ENCODE measurements around the gene SPTBN1.

SPTBN1 gene

DNA sequence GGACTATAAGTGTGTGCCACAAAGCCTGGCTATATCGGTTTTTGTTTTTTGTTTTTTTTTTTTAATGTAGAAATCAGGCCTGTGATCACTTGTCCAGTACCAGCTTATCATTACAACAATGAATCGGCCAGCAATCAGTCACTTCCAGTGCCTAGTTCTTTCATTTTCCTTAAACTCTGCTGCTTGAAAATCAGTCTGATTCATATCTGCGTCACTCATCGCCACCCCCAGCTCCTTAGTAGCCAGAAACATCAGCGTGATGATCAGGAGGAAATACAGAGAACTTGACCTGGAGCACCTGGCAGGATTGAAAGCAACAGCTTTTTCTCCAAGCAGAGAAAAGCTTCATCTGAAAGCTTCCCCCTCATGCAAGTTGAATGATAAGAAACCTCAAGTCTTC, 75.4 kb downstream of the SPTBN1 start:
- DNase-seq = no peak

DNA sequence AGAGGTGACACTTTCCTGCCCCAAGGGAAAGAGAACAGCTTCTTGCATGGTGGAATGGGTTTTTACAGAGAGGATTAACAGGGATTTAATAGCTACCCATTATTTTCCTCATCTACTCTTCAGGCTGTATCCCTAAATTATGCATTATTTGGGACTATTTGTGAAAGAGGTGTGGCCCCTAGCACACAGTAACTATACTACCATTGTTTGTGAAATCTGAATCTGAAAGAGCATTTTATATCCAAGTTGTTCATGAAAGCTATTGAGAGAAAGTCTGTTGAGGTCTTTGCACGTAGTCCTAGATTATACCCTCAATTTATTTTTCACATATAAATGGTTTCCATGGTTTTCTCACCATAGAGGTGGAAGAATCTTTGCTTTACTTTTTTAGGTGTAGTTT, 78.1 kb downstream of the SPTBN1 start:
- DNase-seq = no peak

DNA sequence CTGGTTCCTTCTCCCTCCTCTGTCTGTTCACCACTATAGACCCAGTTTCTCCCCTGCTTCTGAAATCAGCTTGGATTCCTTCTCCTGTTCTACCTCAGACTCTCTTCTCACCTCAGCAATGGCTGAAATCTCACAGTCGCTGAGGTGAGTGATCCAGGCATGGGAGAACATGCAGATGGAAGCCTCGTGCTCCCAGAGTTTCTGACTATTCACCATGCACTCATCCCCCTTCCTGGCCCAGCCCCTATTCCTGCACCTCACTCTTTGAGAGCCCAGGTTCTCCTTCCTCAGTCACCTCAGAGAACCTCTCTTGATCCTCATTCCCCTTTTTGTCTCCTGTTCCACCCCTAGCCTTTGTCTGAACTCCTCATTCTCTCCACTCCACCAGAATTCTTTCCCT, 78.5 kb downstream of the SPTBN1 start:
- no peak for DNase-seq

DNA sequence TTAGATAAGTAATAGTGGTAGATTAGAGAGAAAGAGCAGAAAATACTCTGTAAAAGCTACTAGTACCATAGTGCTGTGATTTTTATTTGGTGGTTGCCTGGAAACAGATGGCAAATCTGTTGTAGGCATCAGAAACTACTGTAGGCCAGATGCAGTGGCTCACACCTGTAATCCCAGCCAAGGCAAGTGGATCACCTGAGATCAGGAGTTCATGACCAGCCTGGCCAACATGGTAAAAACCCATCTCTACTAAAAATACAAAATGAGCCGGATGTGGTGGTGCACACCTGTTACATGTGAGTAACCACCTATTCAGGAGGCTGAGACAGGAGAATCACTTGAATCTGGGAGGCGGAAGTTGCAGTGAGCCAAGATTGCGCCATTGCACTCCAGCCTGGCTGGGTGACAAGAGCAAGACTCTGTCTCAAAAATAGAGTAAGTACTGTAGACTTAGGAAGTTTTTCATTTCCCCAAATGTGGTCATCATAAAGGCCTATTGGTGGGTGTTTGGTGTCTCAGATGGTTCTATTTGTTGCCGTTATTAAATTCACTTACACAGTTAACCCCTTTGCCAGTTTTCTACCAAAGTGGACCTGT, 79.6 kb downstream of the SPTBN1 start:
- DNase-seq = no peak

DNA sequence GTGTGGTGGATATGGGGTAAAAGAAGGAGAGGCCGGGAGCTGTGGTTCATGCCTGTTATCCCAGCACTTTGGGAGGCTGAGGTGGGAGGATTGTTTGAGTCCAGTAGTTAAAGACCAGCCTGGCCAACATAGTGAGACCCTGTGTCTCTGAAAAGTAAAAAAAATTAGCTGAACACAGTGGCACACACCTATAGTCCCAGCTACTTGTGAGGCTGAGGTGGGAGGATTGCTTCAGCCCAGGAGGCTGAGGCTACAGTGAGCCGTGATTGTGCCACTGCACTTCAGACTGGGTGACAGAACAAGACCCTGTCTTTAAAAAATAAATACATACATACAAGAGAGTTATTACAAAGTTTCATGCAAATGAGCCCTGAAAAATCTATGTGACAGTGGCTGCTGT, 80.6 kb downstream of the SPTBN1 start:
- DNase-seq = no peak

DNA sequence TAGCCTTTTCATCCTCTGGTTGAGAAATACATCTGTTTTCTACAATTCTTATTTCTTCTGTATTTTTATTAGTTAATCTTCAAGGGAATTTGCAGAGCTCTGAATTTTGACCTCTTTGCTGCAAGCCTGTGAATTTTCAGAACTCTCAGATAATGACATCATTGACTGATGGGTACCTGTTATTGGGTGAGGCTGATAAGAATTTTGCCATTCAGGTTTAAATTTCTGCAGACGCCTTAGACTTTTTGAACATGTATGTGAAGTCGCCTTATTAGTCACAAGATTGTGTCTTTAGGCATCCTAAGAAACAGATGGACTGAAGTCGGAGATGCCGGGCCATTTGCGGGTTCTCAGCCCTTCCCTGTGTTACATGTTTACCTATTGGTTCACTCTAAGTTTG, 82.4 kb downstream of the SPTBN1 start:
- no peak for DNase-seq

DNA sequence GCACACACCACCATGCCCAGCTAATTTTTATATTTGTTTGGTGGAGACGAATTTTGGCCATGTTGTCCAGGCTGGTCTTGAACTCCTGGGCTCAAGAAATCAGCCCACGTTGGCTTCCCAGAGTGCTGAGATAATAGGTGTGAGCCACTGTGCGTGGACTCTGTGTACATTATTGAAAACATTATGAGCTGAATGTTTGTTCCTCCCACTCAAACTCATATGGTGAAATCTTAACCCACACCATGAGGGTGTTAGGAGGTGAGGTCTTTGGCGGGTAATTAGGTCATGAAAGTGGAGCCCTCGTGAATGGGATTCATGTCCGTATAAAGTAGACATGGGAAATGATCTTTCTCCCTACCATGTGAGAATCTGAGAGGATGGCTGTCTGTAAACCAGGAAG, 83.6 kb downstream of the SPTBN1 start:
- no peak for DNase-seq

DNA sequence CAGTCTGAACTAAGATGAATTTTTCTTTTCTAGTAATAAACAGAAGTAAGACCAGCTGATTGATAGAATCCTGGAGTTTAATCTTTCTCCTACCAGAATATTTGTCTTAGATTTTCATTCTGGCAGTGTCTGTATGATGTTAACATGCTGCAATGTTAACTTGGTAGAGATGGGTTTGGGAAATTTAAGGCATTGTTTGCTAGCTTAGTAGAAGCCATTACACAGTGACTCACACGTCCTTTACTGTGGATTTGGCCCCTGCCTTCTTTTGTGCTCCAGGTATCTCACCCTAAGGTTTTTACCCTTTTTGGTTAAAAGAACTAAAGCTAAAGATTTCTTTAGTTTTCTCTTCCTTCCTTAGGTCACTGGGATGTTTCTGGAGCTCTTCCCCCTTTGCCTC, 84.1 kb downstream of the SPTBN1 start:
- no peak for DNase-seq

DNA sequence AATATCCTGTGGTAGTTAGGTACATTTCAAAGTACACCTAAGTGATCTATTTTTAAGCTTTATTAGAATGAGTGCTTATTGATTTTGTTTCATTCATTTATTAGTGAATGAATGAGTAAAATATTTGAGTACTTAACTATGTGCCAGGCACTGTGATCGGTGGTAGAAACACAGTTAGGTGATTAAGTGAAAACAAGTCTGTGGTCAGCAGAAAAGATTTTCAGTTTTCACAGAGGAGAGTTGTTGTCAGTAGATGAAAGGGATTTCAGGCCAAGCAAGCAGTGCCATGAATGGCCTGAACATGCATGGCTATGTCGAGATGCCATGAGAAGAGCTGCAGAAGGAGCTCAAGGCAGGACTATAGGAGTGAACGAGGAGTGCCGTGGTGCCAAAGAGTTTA, 85.9 kb downstream of the SPTBN1 start:
- DNase-seq = no peak

DNA sequence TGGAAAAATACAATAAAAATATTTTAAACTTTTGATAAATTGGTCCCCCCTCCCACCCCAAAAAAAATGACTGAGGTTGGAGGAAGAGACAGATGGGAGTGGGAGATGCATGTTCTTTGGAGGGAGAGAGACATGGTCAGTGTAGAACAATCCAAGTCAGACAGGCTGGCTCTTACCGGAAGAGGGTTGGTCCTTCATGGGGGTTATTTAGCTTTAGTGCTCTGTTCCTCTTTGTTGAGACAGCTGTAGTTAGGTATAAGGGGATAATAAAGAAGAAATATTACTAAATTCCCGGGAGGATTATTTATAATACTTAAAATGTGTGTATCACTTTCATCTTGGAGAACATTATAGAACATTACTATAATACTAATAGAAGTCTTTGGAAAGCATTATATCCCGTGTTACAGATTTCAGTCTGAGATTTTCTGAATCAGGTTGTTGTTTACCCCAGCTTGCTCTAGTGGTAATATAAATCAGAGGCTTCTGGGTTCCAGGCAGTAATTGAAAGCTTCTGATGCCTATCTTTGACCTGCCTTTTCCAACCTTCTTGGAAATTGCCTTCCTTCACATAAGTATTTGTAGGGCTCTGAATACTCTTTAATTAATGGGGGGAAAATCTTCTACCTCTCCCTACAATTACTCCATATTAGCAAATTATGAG, 87.7 kb downstream of the SPTBN1 start:
- no peak for DNase-seq

DNA sequence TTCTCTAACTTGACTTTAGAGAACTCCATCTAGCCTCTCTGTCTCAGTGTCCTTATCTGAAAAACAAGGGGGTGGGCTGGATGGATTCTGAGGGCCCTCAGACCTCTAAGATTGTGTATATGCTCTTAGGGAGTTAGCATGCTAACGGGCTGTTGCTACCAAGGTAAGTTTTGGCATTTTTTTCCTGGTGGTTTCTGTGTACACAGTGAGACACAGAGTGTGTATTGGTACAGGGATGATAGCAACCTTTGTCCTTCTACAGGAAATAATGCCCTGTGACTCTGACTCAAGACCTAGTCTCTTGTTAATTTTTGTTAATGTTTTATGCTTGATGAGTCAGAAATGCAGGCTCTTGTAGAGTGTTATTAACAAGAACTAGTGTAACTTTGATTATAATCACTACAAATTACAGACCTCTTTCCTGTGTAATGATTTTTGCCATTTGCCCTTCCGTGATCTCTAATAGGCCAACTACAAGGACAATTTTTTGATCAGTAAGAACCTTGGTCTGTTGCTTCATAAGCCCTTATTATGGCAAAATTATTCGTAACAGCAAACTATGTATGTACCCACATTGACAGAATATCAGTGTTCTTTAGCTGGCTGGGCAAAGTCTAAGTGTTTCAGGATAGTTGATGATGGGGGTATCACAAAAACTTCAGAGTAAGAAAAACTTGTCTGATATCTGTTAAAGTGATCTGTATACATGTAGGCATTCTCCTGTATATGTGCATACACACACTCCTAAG, 89.7 kb downstream of the SPTBN1 start:
- no peak for DNase-seq

DNA sequence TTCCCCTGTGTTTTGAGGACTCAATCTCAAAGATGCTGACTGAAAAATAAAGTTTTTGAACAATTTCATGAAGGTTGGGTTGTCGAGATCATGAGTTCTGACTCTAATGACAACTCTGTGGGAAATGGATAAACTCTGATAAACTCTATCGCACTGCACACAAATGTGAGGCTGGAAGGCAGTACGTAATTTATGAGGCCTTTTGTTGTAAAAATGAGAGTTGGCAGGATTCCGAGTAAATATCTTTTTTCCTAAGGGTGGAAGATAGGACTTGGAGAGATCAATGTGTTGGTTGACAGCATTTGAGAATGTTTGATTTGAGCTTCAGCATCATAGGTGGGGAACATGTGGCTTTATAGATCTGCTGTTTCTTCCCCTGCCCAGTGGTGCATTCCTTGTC, 90.4 kb downstream of the SPTBN1 start:
- DNase-seq = no peak

DNA sequence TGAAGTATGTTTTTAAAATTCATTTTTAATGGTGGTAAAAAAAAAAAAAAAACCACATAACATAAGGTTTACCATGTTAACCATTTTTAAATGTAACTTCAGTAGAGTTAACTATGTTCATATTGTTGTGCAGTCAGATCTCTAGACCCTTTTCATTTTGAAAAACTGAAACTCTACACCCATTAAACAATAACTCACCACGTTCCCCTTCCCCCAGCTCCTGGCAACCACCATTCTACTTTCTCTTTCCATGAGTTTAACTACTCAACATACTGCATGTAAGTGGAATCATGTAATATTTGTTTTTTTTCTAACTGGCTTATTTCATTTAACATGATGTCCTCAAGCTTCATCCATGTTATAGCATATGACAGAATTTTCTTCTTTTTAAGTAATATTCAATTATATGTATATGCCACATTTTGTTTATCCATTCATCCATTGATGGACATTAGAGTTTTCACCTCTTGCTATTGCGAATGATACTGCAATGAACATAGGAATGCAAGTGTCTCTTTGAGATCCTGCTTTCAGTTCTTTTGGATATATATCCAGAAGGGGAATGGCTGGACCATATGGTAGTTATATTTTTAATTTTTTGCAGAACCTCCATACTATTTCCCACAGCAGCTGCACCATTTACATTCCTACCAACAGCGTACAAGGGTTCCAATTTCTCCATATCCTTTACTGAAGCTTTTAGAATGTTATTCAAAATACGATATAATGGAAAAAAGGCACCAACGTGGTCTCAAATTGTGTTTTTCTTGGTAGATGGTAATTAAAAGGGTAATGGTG, 91.0 kb downstream of the SPTBN1 start:
- no peak for DNase-seq

DNA sequence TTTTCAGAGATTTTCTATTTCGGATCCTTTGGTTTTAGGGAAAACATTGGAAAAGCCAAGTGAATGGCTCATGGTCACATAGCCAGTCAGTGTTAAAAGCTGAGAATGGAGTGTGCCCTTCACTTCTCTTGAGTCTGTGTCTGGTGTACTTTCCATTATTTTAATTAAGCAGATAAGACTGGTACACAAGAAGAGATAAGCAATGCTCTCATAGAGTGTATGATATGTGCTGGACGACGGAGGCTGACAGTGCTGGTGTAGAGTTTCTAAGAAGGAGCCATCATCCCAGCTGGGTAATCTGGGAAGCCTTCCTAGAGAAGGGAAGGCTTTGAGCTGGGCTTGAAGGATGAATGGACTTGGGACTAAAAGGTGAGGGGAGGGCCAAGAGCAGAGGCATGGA, 93.3 kb downstream of the SPTBN1 start:
- DNase-seq = no peak

DNA sequence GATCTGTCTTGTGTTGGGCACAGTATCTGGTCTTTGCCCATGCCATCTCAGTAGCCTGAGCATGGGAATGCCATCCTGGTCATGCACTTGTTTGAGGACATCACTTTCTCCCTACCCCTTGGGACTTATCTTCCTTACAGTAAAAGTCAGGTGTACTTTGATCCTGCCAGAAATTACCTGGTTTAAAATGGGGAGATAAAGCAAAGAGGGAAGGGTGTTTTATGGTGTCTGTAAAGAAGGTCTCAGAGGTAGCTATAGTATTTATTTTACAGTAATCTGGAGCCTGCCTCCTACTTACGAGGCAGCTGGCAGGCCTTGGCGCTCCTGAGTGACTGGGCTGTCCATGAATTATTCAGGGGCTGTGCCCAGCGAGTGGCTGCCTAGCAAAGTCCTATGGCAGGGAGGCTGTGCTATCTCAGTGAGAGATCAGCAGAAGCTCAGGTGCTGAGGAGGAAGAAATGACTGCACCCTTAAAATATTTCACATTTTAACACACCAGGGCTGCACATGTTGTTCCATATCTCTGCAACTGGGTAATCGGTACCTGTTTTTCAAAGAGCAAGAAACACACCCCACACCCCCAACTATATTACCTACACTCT, 93.9 kb downstream of the SPTBN1 start:
- DNase-seq = no peak

DNA sequence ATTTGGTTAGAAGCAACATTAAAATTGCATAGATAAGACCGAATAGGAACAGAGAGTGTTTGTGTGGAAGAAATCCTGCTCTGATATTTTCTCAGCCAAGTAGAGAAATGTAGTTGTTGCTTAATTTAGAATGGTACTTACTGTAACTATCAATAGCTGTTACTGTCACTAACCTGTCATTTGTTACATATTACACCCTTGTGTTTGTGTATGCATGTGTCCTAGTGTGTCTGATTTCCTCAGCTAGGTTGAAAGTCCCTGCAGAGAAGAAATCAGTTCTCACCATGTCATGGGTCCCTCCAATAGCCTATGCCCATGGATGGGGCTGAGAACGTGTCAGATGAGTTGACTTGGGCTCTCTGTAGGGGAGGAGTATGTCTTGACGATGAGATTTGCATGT, 94.4 kb downstream of the SPTBN1 start:
- no peak for DNase-seq

DNA sequence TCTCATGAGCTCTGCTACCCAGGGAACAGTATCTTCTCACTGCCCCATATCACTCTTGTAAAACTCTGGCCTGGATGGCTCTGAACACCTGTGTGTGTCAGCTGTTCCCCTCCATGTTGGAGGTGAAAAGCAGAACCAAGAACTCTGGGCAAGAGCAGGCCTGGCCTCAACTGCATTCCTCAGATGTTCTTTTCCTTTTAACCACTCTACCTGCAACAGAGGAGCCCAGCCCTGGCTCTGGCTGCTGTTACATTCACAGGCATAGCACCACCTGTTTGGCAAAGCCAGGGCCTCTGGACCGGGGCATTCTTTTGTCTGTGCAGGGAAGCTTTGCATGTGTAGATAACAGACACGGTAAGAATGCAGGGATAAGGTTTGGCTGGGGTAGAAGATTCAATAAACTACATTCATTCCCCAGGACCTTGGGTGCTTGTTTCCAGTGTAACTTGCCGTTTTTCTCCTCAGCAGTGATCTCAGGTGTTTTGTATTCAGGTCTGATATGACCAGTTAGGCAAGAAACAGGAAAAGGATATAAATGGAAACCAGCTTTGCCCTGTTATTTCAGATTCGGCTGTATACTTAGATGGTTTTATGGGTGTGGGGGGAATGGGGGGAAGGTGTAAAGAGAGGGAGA, 95.1 kb downstream of the SPTBN1 start:
- DNase-seq = no peak

DNA sequence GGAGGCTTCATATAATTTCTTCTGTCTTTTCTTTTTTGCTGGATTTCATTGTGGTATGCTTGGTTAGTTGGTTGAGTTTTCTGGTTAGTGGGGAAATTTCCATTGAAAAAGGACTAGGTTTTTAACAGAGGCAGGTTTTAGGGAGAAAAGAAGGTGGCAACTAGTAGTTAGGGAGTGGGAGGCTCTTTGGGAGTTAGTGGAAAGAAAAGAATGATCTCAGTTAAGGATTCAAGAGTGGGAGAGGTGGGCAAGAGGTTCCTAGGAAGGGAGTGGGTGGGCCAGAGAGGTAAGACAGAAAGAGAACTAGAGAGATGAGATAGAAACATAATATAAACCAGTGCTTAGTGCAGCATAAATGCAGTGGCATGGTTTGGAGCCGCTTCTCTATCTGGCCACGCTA, 96.9 kb downstream of the SPTBN1 start:
- DNase-seq = no peak

DNA sequence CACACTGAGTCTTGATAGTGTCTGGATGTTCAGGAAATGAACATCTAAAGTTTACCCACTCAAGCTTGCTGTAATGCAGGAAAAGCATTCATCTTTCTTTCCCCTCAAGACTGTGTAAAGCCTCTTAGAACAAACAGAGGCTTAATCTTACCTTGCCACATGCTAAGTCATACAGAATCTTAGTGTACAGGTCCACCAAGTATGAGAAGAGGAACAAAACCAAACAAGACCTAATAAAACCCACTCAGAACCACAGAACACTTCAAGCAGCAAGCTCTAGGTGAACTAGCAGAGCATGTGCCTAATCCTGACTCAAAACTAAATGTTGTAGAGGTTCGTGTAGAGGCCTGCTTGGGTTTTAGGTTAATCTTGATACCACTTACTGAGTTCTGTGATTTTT, 97.6 kb downstream of the SPTBN1 start:
- DNase-seq = no peak

DNA sequence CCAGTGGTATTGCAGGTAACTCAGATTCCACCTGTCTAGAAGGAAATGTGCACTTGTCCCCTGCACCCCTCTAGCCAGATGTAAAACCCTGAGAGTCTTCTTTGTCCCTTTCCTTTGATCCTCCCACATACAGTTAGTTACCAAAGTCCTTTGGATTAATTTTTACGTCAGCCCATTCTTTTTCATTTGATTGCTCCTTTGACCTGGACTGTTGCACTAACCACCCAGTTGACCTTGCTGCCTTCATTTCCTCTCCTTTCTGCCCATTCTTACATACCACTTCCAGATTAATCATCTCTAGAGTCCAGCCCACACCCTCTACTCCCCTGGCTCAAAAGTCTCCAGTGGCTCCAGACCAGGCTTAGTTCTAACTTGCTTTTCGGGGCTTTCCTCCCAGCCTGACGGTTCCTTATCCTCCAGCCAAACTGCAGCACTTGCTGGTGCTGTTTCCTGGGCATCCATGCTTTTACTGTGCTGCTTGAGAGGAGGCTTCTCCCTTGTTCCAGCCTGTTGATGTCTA, 99.3 kb downstream of the SPTBN1 start:
- DNase-seq = no peak

DNA sequence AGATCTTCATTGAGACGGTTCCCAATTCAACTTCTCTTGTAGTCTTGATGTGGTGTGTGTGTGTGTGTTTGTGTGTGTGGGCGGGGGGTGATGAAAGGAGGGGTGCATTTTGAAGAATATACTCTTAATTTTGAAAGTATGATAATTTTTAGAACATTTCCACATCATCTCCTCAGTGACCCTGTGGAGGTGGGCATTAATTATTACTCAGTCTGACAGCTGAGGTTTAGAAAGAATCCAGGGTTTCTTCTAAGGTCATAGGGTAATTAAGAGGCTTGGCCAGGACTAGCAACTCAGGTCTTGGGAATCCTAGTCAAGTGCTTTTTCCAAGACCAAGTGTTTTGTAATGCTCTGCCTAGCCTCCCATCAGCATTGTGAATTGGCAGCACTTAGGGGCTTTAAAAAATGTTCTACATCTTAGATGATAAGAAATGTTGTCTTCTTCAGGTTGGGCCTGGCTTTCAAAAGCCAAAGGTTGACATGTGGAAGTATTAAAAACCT, 100.5 kb downstream of the SPTBN1 start:
- DNase-seq = no peak

DNA sequence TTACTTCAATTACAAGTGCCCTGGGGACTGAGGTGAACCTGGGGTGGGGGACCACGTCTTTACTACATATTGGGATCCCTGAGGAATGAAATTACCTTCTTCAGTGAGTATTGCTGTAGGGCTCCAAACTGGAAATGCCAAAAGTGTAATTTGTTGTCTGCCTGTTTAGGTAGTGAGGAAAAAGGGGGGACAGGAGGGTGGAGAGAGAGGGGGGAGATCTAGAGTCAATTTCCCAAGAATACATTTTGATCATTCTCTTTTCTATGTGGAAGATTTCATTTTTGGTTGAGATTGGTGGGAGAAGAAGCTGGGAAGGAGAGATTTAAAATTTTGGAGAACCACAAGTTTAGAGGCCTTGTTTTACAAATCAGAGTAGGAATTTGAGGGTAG, 101.1 kb downstream of the SPTBN1 start:
- DNase-seq = no peak

Measured in NCI-H1105 (cell line).